Right forelimb (tissue), 1 donor: ENCODE measurements around the gene KRTAP4-11.
"Not testable (repeated sequence)": the region's sequence is repeated elsewhere in the genome, so short reads cannot be mapped to it uniquely, and the experiment has no call there.

Experiments
- DNase-seq: peaks from one replicate; pipeline ENCODE4 v3.0.0-alpha.2; 2018

Gene KRTAP4-11

GRCh38 chr17:41123292-41123990 is 5.3 kb upstream of the KRTAP4-11 start:
- DNase-seq = not testable (repeated sequence)

GRCh38 chr17:41121742-41122141 is 3.6 kb upstream of the KRTAP4-11 start:
- DNase-seq = no peak

GRCh38 chr17:41119696-41120690 is 1.8 kb upstream of the KRTAP4-11 start:
- not testable (repeated sequence) for DNase-seq

- DNase-seq = no peak
These were observed 548 bp upstream of the KRTAP4-11 start for GRCh38 chr17:41118721-41119120.

GRCh38 chr17:41116297-41116696 is 1.9 kb downstream of the KRTAP4-11 start:
- no peak for DNase-seq

GRCh38 chr17:41111151-41111885 is 6.9 kb downstream of the KRTAP4-11 start:
- no peak for DNase-seq

- DNase-seq = not testable (repeated sequence)
These were observed 9.3 kb downstream of the KRTAP4-11 start for GRCh38 chr17:41108728-41109386.

- DNase-seq = no peak
These were observed 10.2 kb downstream of the KRTAP4-11 start for GRCh38 chr17:41107941-41108450.

GRCh38 chr17:41105347-41105746 is 12.8 kb downstream of the KRTAP4-11 start, which contains the start of gene KRTAP4-9:
Gene KRTAP4-9 (plus strand): TSS chr17:41105389. CDS start chr17:41105389, 0 bp downstream.
- not testable (repeated sequence) for DNase-seq

- not testable (repeated sequence) for DNase-seq
These were observed 13.7 kb downstream of the KRTAP4-11 start for GRCh38 chr17:41104386-41105038.

GRCh38 chr17:41103896-41104295 is 14.3 kb downstream of the KRTAP4-11 start:
- no peak for DNase-seq

GRCh38 chr17:41101586-41102259 is 16.4 kb downstream of the KRTAP4-11 start, which contains the start of gene KRTAP4-16:
Gene KRTAP4-16 (minus strand): TSS chr17:41102209. CDS start chr17:41102209, 0 bp downstream.
- DNase-seq = no peak

- not testable (repeated sequence) for DNase-seq
These were observed 18.3 kb downstream of the KRTAP4-11 start for GRCh38 chr17:41099682-41100480.

GRCh38 chr17:41098481-41098880 is 19.7 kb downstream of the KRTAP4-11 start:
- DNase-seq = no peak

- no peak for DNase-seq
These were observed 20.1 kb downstream of the KRTAP4-11 start, which contains the start of gene KRTAP4-8 for GRCh38 chr17:41098042-41098441. Gene KRTAP4-8 (minus strand): TSS chr17:41098142. CDS start chr17:41098084, 58 bp downstream.

- no peak for DNase-seq
These were observed 22.1 kb downstream of the KRTAP4-11 start for GRCh38 chr17:41096055-41096454.

- not testable (repeated sequence) for DNase-seq
These were observed 29.3 kb downstream of the KRTAP4-11 start for GRCh38 chr17:41088760-41089352.

GRCh38 chr17:41084100-41084856 is 33.9 kb downstream of the KRTAP4-11 start, which contains the start of gene KRTAP4-7:
Gene KRTAP4-7 (plus strand): TSS chr17:41084150. CDS start chr17:41084207, 57 bp downstream.
- DNase-seq = not testable (repeated sequence)
